Thoracic aorta (tissue), 2 donors: ENCODE results near the gene ABLIM1. TPM values are rescaled to one million over a fixed set of nuclear protein-coding genes. Genes with fewer than 3 reads are reported as not detected.

Source experiments
- ATAC-seq: fragments of 150-250 bp; one replicate; pipeline ENCODE4 v1.8.0; 2017; ENCODE audit warnings: low read depth; ENCODE audit not compliant: insufficient number of reproducible peaks, low FRiP score
- DNase-seq: peaks from one replicate; pipeline ENCODE4 v3.0.0-alpha.2; 2020; ENCODE audit warnings: low spot score
- H3K27ac ChIP-seq, 2 donors: fragments of 200-600 bp; sonication (generic); 1 replicate in 1 of 2; 2 replicates in 1 of 2; pipeline ENCODE4 v1.5.1; 2016; ENCODE audit warnings: mild to moderate bottlenecking in 2 of 2, moderate library complexity in 2 of 2
- H3K27me3 ChIP-seq: fragments of 200-600 bp; sonication (generic); replicated peaks from 2 replicates; pipeline ENCODE4 v1.6.0; 2016; ENCODE audit warnings: mild to moderate bottlenecking; ENCODE audit not compliant: insufficient read depth
- H3K36me3 ChIP-seq: fragments of 200-600 bp; sonication (generic); one replicate; pipeline ENCODE4 v1.5.1; 2016
- H3K4me1 ChIP-seq, 2 donors: fragments of 200-600 bp; sonication (generic); 1 replicate in 1 of 2; 2 replicates in 1 of 2; pipeline versions ENCODE4 v1.5.1 to v1.6.0; 2016; ENCODE audit warnings: low read depth in 2 of 2, mild to moderate bottlenecking in 1 of 2; ENCODE audit not compliant: control insufficient read depth in 1 of 2
- H3K4me3 ChIP-seq: fragments of 200-600 bp; sonication (generic); 2 replicates; pipeline ENCODE4 v1.5.1; 2016; ENCODE audit warnings: mild to moderate bottlenecking
- H3K9me3 ChIP-seq: fragments of 200-600 bp; sonication (generic); 2 replicates; pipeline ENCODE4 v1.5.1; 2016
- total RNA-seq, 2 donors: library from RNA; depleted of rRNA; stranded (reverse); fragments of >200 nt; gene quantifications; one replicate each; pipeline versions ENCODE4 v1.1.0 to v1.2.3, GENCODE V29; 2016
- TF ChIP-seq, protein P1 (sequence below): fragments of 200-600 bp; sonication (generic); IDR thresholded peaks from one replicate; pipeline ENCODE4 v1.5.1; 2019; ENCODE audit warnings: antibody characterized with exemption

Gene ABLIM1
- total RNA-seq, 2 donors from 2014 or later, result 47.5 to 111 TPM

- Histone ChIP-seq H3K9me3 (no peaks in the 10 kb centered on the region), H3K4me1 (peaks cover 0 to 6% of the 10 kb centered on the region in 2 donors), H3K27ac (no peak overlapping the region), H3K36me3 (no peaks in the 10 kb centered on the region), H3K27me3 (no peaks in the 10 kb centered on the region), H3K4me3 (no peak overlapping the region)
- ATAC-seq, result no peak
- DNase-seq, result no peak
- TF ChIP-seq, protein P1, sequence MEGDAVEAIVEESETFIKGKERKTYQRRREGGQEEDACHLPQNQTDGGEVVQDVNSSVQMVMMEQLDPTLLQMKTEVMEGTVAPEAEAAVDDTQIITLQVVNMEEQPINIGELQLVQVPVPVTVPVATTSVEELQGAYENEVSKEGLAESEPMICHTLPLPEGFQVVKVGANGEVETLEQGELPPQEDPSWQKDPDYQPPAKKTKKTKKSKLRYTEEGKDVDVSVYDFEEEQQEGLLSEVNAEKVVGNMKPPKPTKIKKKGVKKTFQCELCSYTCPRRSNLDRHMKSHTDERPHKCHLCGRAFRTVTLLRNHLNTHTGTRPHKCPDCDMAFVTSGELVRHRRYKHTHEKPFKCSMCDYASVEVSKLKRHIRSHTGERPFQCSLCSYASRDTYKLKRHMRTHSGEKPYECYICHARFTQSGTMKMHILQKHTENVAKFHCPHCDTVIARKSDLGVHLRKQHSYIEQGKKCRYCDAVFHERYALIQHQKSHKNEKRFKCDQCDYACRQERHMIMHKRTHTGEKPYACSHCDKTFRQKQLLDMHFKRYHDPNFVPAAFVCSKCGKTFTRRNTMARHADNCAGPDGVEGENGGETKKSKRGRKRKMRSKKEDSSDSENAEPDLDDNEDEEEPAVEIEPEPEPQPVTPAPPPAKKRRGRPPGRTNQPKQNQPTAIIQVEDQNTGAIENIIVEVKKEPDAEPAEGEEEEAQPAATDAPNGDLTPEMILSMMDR, result no peak
Observed at GRCh38 chr10:114552050-114552449, 106.0 kb downstream of the ABLIM1 start.

GRCh38 chr10:114551636-114551972 is 106.5 kb downstream of the ABLIM1 start:
- ATAC-seq (no peak), DNase-seq (no peak)
- Histone ChIP-seq H3K9me3 (no peaks in the 10 kb centered on the region), H3K27ac (no peak overlapping the region), H3K27me3 (no peaks in the 10 kb centered on the region), H3K4me3 (peak overlapping the region; percentile 4), H3K36me3 (no peaks in the 10 kb centered on the region), H3K4me1 (peaks cover 0 to 6% of the 10 kb centered on the region in 2 donors)
- TF ChIP-seq, protein P1, result no peak

GRCh38 chr10:114550756-114551635 is 107.1 kb downstream of the ABLIM1 start:
- H3K9me3 ChIP-seq, result no peaks in the 10 kb centered on the region
- TF ChIP-seq, protein P1, result peak; percentile 56
- H3K4me1 ChIP-seq, result peaks cover 0 to 6% of the 10 kb centered on the region in 2 donors
- H3K27me3 ChIP-seq, result no peaks in the 10 kb centered on the region
- ATAC-seq (no peak), DNase-seq (no peak)
- no peaks in the 10 kb centered on the region for H3K36me3 ChIP-seq
- no peak overlapping the region for H3K27ac ChIP-seq
- H3K4me3 ChIP-seq, result peak overlapping the region; percentile 4

GRCh38 chr10:114548662-114549061 is 109.4 kb downstream of the ABLIM1 start:
- Histone ChIP-seq H3K9me3 (no peaks in the 10 kb centered on the region), H3K27ac (no peak overlapping the region), H3K27me3 (no peaks in the 10 kb centered on the region), H3K4me1 (peaks cover 0 to 6% of the 10 kb centered on the region in 2 donors), H3K4me3 (no peak overlapping the region), H3K36me3 (no peaks in the 10 kb centered on the region)
- no peak for ATAC-seq
- no peak for DNase-seq
- TF ChIP-seq, protein P1, result peak; percentile 43

DNA sequence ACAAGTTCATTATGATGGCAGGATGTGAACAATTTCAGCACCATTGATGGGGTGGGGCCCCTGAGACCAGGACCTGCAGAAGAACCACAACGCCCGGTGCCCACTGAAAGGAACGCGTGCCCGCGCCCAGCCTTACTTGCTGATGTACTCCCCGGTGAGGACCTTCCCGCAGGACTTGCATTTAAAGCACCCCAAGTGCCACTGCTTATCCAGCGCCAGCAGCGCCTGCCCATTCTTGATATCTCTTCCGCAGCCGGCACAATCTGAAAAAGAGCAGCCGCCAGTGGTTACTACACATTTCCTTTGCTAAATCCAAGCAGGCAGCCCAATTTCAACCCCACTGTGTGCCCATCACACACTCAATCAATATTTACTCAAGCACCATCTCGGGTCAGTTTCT is 110.6 kb downstream of the ABLIM1 start:
- ATAC-seq (no peak), DNase-seq (no peak)
- H3K4me3 ChIP-seq, result no peak overlapping the region
- no peaks in the 10 kb centered on the region for H3K36me3 ChIP-seq
- no peak overlapping the region for H3K27ac ChIP-seq
- H3K9me3 ChIP-seq, result no peaks in the 10 kb centered on the region
- TF ChIP-seq, protein P1, result no peak
- peaks cover 0 to 6% of the 10 kb centered on the region in 2 donors for H3K4me1 ChIP-seq
- H3K27me3 ChIP-seq, result no peaks in the 10 kb centered on the region
